Activated CD4-positive, alpha-beta T cell treated with anti-CD3 and anti-CD28 coated beads, Interleukin-2, amount 10 ng/mL, durations not matched to agents 7 days and 5 days (primary cell): ENCODE data around the gene DHX32. TPM values are rescaled to one million over a fixed set of nuclear protein-coding genes. Genes with fewer than 3 reads are reported as not detected.

Experiments
- CTCF ChIA-PET: fragments of 350-600 bp; sonication (Branson Sonifier 250); formaldehyde crosslinking; loops from one replicate; lab custom pipeline; 2021; ENCODE audit warnings: antibody characterized with exemption; lab: Charles Lee
- POLR2A ChIA-PET: fragments of 350-600 bp; sonication (Branson Sonifier 250); formaldehyde crosslinking; loops from one replicate; lab custom pipeline; 2021; ENCODE audit warnings: antibody characterized with exemption; lab: Charles Lee
- DNase-seq: peaks from one replicate; pipeline ENCODE4 v3.0.0-alpha.2; 2020
- H3K27ac Mint-ChIP-seq: one replicate; pipeline ENCODE4 v1.8.0; 2021; ENCODE audit warnings: mild to moderate bottlenecking, moderate library complexity, mixed read lengths
- H3K27me3 Mint-ChIP-seq: one replicate; pipeline ENCODE4 v1.8.0; 2021; ENCODE audit warnings: mixed read lengths
- H3K36me3 Mint-ChIP-seq: one replicate; pipeline ENCODE4 v1.8.0; 2021; ENCODE audit warnings: low read depth, mixed read lengths
- H3K4me1 Mint-ChIP-seq: one replicate; pipeline ENCODE4 v1.8.0; 2021; ENCODE audit warnings: mixed read lengths
- H3K4me3 Mint-ChIP-seq: one replicate; pipeline ENCODE4 v1.8.0; 2021; ENCODE audit warnings: mild to moderate bottlenecking, moderate library complexity, mixed read lengths
- H3K9me3 Mint-ChIP-seq: one replicate; pipeline ENCODE4 v1.8.0; 2021; ENCODE audit warnings: mixed read lengths
- total RNA-seq, 2 experiments: library from RNA; stranded (reverse); gene quantifications; one replicate each; pipeline ENCODE4 v1.2.3, GENCODE V29; 2021

DHX32 gene
- total RNA-seq, 2 experiments from 2014 or later, result 8.2 to 9.6 TPM

DNA sequence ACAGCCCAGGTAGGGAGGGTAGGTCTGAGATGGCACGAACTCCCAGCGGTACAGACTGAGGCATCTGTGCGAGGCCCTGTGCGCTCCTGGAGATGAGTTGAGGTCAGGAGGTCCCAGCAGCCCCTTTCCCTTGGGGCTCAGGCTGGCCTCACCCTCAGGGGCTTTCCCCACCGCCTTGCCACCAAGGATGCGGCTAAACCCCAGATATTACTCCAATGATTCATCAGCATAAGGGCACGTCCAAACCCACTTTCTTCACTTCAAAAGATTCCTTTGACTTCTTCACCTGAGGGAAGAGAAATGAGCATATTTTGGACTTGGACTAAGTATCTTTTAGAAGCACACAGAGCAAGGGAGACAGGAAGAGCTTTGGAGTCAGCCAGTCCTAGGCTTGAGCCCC lies 78.4 kb downstream of the DHX32 start:
- ChIA-PET CTCF (interaction anchor here (0.6 kb wide), 1 partner anchor 851 kb away, joined by 3 read pairs; no protein-coding TSS in a partner anchor), POLR2A (no interaction called here)
- H3K27me3 Mint-ChIP-seq, result no peaks in the 10 kb centered on the region
- no peaks in the 10 kb centered on the region for H3K9me3 Mint-ChIP-seq
- no peak overlapping the region for H3K4me3 Mint-ChIP-seq
- peaks cover 3% of the 10 kb centered on the region for H3K4me1 Mint-ChIP-seq
- no peak overlapping the region for H3K27ac Mint-ChIP-seq
- H3K36me3 Mint-ChIP-seq, result peaks cover 9% of the 10 kb centered on the region
- DNase-seq, result no peak

DNA sequence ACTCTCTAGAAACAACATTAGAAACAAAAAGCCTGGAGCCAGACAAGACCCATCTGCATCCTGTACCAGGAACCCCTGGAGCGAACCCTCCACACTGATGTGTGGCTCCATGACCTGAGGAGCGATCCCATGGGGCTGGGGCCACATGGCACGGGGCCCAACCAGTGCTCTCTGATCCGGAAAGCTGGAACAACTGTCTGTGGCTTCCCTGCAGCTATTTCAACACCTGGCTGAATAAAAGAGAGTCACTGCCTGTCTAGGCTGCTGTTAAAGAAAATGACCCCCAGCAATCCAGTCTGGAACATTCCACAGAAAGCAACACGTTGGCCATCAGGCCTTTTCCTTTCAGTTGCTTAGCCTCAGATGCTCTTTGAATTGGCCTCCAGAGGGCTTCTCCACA lies 79.0 kb downstream of the DHX32 start:
- Mint-ChIP-seq H3K4me1 (no peaks in the 10 kb centered on the region), H3K4me3 (no peak overlapping the region), H3K27me3 (no peaks in the 10 kb centered on the region), H3K36me3 (peaks cover 9% of the 10 kb centered on the region), H3K27ac (no peak overlapping the region), H3K9me3 (no peaks in the 10 kb centered on the region)
- CTCF ChIA-PET, result interaction anchor here (1.1 kb wide), 1 partner anchor 61 kb away, joined by 3 read pairs; no protein-coding TSS in a partner anchor
- POLR2A ChIA-PET, result no interaction called here
- no peak for DNase-seq

DNA sequence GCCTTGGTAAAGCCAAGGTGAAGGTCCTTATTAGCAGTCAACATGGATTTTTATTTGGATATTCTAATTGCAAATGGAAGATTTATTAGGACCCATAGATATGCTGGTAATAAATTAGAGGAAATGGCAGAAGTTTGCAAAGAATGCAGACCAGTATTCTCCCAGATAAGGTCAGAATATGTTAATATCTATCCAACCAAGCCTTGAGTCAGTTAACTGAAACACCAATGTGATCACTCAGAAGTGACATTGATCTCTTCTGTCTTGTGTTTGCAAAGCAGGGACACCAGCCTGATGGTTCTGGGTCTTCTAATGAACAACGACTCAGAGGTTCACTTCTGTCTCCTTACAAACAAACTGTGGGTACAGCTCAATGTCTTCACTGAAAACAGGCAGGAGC lies 79.5 kb downstream of the DHX32 start:
- Mint-ChIP-seq H3K27me3 (no peaks in the 10 kb centered on the region), H3K36me3 (peaks cover 9% of the 10 kb centered on the region), H3K9me3 (no peaks in the 10 kb centered on the region), H3K27ac (no peak overlapping the region), H3K4me1 (no peaks in the 10 kb centered on the region), H3K4me3 (no peak overlapping the region)
- ChIA-PET POLR2A (no interaction called here), CTCF (interaction anchor here (1.1 kb wide), 1 partner anchor 62 kb away, joined by 3 read pairs; no protein-coding TSS in a partner anchor)
- DNase-seq, result no peak

DNA sequence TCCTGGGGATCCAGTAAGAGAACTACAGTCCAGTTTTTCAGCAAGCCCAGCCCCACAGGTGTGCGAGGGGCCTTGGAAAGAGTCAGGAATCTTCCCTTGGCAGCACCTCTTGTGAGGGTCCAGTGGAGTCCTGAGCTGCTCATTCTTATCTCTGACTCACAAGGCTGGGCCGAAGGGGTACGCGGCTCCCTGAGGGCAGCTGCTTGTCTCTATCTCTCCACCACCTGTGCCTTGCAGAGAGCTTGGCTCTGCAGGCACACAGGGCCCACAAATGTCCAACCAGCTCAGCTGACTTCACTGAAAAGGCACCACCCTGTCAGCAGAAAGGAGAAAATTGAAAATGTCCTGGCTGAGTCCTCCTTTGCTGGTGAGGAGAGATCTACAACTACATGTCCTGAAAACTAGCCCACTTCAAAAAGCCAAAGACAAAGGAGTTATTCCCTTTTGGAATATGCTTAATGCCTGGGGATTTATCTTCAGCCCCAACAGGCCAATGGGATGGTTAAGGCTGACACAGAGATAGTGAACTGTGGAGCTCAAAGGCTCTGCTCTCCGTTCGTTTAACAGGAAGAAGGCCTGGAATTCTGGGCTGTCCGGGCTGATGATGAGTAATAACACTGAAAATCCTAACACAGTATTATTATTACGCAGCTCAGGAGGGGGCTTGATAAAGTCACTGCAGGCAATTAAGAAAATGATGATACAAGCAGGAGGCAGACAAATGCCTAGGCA lies 81.5 kb downstream of the DHX32 start:
- no peaks in the 10 kb centered on the region for H3K4me1 Mint-ChIP-seq
- CTCF ChIA-PET, result no interaction called here
- no peaks in the 10 kb centered on the region for H3K36me3 Mint-ChIP-seq
- H3K9me3 Mint-ChIP-seq, result no peaks in the 10 kb centered on the region
- H3K27ac Mint-ChIP-seq, result no peak overlapping the region
- H3K27me3 Mint-ChIP-seq, result no peaks in the 10 kb centered on the region
- POLR2A ChIA-PET, result no interaction called here
- no peak overlapping the region for H3K4me3 Mint-ChIP-seq
- DNase-seq, result no peak

DNA sequence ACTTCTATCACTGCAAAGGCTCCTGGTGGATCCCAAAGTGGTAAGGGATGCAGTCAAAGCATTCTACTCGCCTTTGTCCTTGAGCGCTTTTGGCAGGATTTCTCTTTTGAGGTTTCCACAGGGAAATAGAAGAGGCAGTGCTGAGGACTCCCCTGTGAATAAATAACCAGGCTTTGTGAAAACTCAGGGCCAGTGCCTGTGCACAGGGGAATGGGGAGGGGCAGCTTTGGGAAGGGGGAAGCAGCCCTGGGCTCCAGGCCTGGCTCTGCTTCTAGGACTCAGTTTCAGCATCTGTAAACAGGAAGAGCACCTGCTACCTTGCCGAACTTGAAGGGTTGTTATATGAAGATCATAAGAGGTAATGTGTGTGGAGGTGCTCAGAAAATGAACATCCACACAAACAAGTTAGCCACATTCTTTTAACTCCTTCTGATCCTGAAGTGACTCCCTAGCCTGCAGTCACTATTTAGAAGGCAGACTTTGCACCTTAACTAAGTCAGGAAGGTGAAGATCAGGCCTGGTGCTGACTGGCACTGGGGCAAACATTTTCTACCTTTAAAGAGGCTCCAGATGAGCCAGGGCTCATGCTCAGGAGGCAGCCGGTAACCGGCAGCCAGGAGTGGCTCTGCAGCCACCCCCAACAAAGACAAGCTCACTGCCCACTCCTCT lies 83.0 kb downstream of the DHX32 start:
- H3K27me3 Mint-ChIP-seq, result no peaks in the 10 kb centered on the region
- H3K4me1 Mint-ChIP-seq, result no peaks in the 10 kb centered on the region
- peak overlapping the region; percentile 33 for H3K27ac Mint-ChIP-seq
- CTCF ChIA-PET, result interaction anchor here (1.4 kb wide), 1 partner anchor 8 kb away, joined by 4 read pairs; no protein-coding TSS in a partner anchor
- POLR2A ChIA-PET, result no interaction called here
- peaks cover 9% of the 10 kb centered on the region for H3K36me3 Mint-ChIP-seq
- H3K9me3 Mint-ChIP-seq, result no peaks in the 10 kb centered on the region
- H3K4me3 Mint-ChIP-seq, result no peak overlapping the region
- DNase-seq, result no peak

DNA sequence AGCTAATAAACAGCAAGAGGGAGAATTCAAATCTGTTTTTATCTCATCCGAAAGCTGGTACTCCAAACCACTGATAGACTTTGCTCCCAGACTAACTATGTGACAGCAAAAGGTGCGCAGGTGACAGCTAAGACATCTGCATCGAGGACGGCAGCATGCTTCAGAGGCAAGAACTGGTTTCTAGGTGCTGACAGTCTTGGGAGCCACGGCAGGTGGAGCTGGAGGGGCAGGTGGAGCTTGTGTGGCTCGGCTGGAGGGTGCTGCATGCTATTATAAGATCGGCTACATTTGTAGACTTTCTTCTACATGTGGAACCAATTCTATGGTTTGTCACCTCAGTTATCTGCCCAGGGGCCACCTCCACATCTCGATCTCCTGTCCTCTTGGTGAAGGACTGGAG lies 83.7 kb downstream of the DHX32 start:
- Mint-ChIP-seq H3K27me3 (no peaks in the 10 kb centered on the region), H3K36me3 (peaks cover 14% of the 10 kb centered on the region), H3K4me1 (no peaks in the 10 kb centered on the region), H3K27ac (peak overlapping the region; percentile 33), H3K4me3 (no peak overlapping the region), H3K9me3 (no peaks in the 10 kb centered on the region)
- ChIA-PET POLR2A (no interaction called here), CTCF (interaction anchor here (0.9 to 1.4 kb wide), 3 partner anchors 9 to 50 kb away, joined by 3 to 4 read pairs (median 3); no protein-coding TSS in a partner anchor)
- DNase-seq, result no peak

DNA sequence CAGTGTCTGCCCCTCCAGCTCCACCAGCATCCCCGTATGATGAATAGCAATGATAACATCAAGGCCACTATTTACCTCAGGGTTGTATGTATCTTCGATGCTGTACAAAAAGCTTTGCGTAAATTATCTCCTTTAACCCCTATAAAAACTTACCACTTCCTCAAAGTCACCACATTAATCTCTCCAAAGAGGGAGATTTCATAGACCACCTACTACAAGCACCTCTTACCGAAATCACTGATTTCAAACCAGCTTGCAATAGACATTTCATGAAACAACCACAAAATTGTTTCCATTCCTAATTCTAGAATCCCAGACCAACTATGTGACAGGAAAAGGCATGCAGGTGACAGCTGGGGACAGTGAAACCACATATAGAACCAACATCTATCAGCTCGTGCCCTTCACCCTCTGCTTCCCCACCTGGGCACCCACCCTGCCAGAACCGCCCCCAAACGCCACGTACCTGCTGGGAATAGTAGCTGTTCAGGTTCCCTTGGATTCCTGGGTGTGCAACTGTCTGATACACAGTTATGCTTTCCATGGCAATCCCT lies 85.4 kb downstream of the DHX32 start:
- no peak for DNase-seq
- Mint-ChIP-seq H3K36me3 (peaks cover 18% of the 10 kb centered on the region), H3K4me1 (no peaks in the 10 kb centered on the region), H3K4me3 (no peak overlapping the region), H3K9me3 (no peaks in the 10 kb centered on the region), H3K27ac (peak overlapping the region; percentile 32), H3K27me3 (no peaks in the 10 kb centered on the region)
- CTCF ChIA-PET, result no interaction called here
- POLR2A ChIA-PET, result no interaction called here

DNA sequence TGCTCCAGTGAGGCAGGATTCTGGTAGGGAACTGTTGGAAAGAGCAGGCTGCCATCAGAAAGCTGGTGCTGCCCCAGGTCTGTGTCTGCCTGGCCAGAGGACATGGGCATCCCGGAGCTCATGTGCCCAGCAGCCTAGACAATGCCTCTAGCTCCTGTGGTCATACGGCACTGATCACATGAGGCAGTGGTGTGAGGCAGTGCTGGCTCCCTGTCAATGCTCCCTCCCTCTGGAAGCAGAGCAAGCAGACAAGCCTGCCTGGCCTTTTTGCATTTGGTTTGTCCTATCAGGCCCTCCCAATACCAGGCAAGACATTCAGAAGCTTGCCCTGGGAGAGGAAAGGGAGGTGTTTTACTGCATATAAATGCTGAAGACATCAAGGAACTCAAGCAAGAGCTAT lies 86.0 kb downstream of the DHX32 start:
- Mint-ChIP-seq H3K4me1 (peaks cover under 1% of the 10 kb centered on the region), H3K4me3 (no peak overlapping the region), H3K36me3 (peaks cover 18% of the 10 kb centered on the region), H3K27me3 (no peaks in the 10 kb centered on the region), H3K9me3 (no peaks in the 10 kb centered on the region), H3K27ac (peak overlapping the region; percentile 32)
- no peak for DNase-seq
- ChIA-PET CTCF (no interaction called here), POLR2A (no interaction called here)

DNA sequence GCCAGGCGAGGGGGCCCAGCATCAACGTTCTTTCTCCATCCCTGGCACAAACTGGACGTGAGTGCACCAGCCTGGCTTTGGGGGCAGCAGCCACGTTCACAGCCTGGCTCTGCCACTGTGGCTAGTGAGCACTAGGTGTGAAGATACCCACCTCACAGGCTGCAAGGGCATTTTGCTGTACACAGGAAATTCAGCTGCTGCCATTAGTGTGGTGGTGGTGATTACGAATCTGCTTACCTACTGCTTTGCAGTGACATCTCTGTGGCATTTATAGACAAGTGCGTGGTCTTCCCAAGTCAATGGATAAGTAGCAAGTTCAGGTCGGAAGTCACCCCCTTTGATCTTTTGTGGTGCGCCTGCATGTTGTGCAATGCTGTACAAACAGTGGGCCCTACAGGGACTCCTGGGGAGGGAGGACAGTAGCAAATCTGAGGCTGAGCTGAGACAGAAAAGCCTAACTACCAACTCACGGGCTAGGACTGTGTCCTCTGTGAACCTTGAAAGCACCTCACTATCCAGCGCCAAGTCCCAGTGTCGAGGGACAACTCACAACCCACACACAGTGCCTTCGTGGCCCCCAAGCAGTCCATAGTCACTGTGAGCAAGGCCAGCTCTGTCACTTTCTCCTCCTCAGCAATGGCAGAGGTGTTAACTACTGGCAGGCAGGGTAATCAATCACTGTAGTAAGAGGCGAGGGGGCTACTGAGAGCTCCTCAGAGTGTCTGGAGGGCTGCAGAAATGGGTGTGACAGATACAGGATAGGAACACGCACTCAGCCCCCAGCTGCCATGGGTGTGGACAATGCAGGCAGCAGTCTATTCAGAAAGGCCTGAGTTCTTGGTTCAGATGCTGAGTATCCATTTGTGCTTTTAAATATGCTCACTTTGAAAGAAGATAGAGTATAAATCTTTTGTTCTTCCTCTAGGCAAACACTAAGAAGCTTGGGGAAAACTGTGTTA lies 88.5 kb downstream of the DHX32 start:
- ChIA-PET CTCF (no interaction called here), POLR2A (interaction anchor here (0.5 kb wide), 1 partner anchor 159 kb away, joined by 9 read pairs; no protein-coding TSS in a partner anchor)
- H3K4me1 Mint-ChIP-seq, result peaks cover 19% of the 10 kb centered on the region
- H3K27ac Mint-ChIP-seq, result peak overlapping the region; percentile 31
- H3K4me3 Mint-ChIP-seq, result no peak overlapping the region
- no peak for DNase-seq
- no peaks in the 10 kb centered on the region for H3K9me3 Mint-ChIP-seq
- H3K27me3 Mint-ChIP-seq, result no peaks in the 10 kb centered on the region
- H3K36me3 Mint-ChIP-seq, result peaks cover 20% of the 10 kb centered on the region

DNA sequence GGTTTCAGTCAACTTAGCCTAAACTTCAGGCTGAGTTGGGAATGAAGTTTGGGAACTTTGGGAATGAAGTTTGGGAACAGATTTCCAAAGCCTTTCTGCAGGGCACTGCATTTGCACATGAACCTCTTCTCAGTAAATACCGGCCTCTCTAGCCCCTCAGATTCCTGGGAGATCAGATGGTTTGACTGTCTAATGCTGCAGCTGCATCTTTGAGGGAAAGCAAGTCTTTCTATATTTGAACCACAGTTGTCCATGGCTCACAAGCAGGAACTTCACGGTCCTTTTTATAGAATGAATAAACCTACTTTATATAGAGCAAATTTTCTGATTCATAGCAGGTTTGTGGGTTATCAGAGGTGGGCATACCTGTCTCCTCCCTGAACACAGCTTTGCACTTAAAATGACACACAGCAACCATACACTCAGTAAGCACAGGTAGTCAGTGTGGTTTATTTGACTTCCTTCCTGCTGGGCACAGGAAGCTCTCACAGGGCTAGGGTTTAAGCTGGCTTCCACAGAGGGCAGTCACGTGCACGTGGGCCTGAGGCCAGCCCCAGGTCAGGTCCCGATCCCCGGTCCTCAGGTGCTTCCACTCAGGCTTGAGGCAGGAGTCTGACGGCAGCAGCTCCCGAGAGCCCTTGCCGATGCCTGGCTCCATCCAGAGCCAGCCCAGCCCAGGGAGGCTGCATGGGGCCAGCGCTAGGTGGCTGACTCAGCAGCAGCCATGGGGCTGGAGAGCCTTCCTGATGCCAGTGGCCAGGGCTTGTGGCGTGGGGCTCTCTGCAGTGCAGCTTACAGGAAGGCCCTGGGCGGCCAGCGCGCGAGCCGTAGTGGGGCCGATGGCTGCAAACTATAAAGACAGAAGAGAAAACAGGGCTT lies 92.7 kb downstream of the DHX32 start:
- Mint-ChIP-seq H3K27me3 (no peaks in the 10 kb centered on the region), H3K27ac (peak overlapping the region; percentile 85), H3K36me3 (peaks cover 12% of the 10 kb centered on the region), H3K9me3 (no peaks in the 10 kb centered on the region), H3K4me3 (no peak overlapping the region), H3K4me1 (peaks cover 27% of the 10 kb centered on the region)
- ChIA-PET POLR2A (no interaction called here), CTCF (no interaction called here)
- DNase-seq, result no peak
